Right cardiac atrium (tissue), 5 donors: ENCODE measurements around the gene METTL22. TPM values are rescaled to one million over a fixed set of nuclear protein-coding genes. Genes with fewer than 3 reads are reported as not detected.
"Not testable (repeated sequence)": the region's sequence is repeated elsewhere in the genome, so short reads cannot be mapped to it uniquely, and the experiment has no call there.

Experiments used
- ATAC-seq, 2 donors: fragments of 200-7000 bp; cut with Tn5 transposase; one replicate each; pipeline versions ENCODE4 v1.8.0 to v1.9.1; 2020; ENCODE audit warnings: moderate library complexity in 2 of 2, mild to moderate bottlenecking in 1 of 2
- DNase-seq, 3 donors: peaks; one replicate each; pipeline ENCODE4 v3.0.0-alpha.2; 2020
- H3K27ac ChIP-seq: one replicate; pipeline ENCODE4 v1.5.1; 2013; ENCODE audit warnings: mild to moderate bottlenecking, low read length, control low read depth, moderate library complexity
- H3K27me3 ChIP-seq: one replicate; pipeline ENCODE4 v1.6.1; 2013; ENCODE audit not compliant: control insufficient read depth, insufficient read depth
- H3K4me1 ChIP-seq: one replicate; pipeline ENCODE4 v1.6.1; 2013; ENCODE audit warnings: low read length; ENCODE audit not compliant: control insufficient read depth, insufficient read depth
- H3K4me3 ChIP-seq: one replicate; pipeline ENCODE4 v1.5.1; 2013; ENCODE audit warnings: low read length, control low read depth
- H3K9me3 ChIP-seq: one replicate; pipeline ENCODE4 v1.6.1; 2013; ENCODE audit warnings: low read length; ENCODE audit not compliant: control insufficient read depth
- WGBS: extraction: QIAGEN DNeasy Blood & Tissue Kit; methylation state at CpG from one replicate; pipeline ENCODE4 v1.1.7; 2013; 5-methylcytosine and 5-hydroxymethylcytosine counted together
- intact Hi-C, 4 donors: fragments of 100-400 bp; cut with DNase I; formaldehyde crosslinking; loops; one replicate each; pipeline versions ENCODE4 v1.11.0 to v1.14.0; 2022 to 2023
- polyA plus RNA-seq: library from polyadenylated mRNA; stranded (reverse); fragments of 200-250 nt; gene quantifications from one replicate; pipeline ENCODE4 v1.2.3, GENCODE V29; 2013
- total RNA-seq, 4 donors: library from RNA; stranded (reverse); fragmentation: NEBNext Ultra II Directional; extraction: Animal tissue kit (Norgen Biotek cat#: 25700); gene quantifications; one replicate each; pipeline ENCODE4 v1.2.1, GENCODE V29; 2021
- donor health status: healthy with polysubstance abuse.
- donor health status: DM: no; HTN: yes; CAD: no.
- donor health status: DM: no; HTN: no; CAD: no.
- donor health status: DM: no; HTN: yes; CAD: no; lungs with severe emphysema.
- donor health status: DM: yes; HTN: yes; CAD: no.

METTL22 gene
- total and polyA plus RNA-seq, 5 donors = 26.9 to 37.3 (median 30.0) TPM

GRCh38 chr16:8651958-8652357, 30.5 kb downstream of the METTL22 start:
- ATAC-seq = peak in 1 of 2 donors; percentile 36
- intact Hi-C loops = loop anchor here in 1 of 4 donors (10.0 kb wide), 1 partner anchor 233 kb away; the partner anchor contains the start of gene LITAFD

GRCh38 chr16:8655184-8655717, 33.8 kb downstream of the METTL22 start:
- no peak overlapping the region for H3K27ac ChIP-seq
- H3K4me3 ChIP-seq = no peak overlapping the region
- no peaks in the 10 kb centered on the region for H3K27me3 ChIP-seq
- DNase-seq = no peak
- no peaks in the 10 kb centered on the region for H3K4me1 ChIP-seq
- intact Hi-C loops = loop anchor here in 3 of 4 donors (5.0 to 10.0 kb wide), 4 partner anchors 88 to 230 kb away; partner anchors contain the start of gene LITAFD (in 2 of the 3)
- H3K9me3 ChIP-seq = no peaks in the 10 kb centered on the region
- 77% methylated on average over 1 of the region's 1 CpG for WGBS
- no peak for ATAC-seq

More at GRCh38 chr16:8651958-8652357, 30.5 kb downstream of the METTL22 start:
- H3K27ac ChIP-seq, H3K27me3 ChIP-seq, H3K9me3 ChIP-seq, DNase-seq, H3K4me1 ChIP-seq, H3K4me3 ChIP-seq: not testable (repeated sequence)
- WGBS = 53% methylated on average over 7 of the region's 7 CpGs

- ATAC-seq = no peak
- 49% methylated on average over 3 of the region's 3 CpGs for WGBS
- intact Hi-C loops = loop anchor here in 3 of 4 donors (5.0 to 10.0 kb wide), 4 partner anchors 89 to 228 kb away; partner anchors contain the start of gene LITAFD (in 2 of the 3)
- no peak for DNase-seq
- no peaks in the 10 kb centered on the region for H3K27me3 ChIP-seq
- H3K9me3 ChIP-seq = no peaks in the 10 kb centered on the region
- H3K4me1 ChIP-seq = no peaks in the 10 kb centered on the region
- H3K27ac ChIP-seq = no peak overlapping the region
- no peak overlapping the region for H3K4me3 ChIP-seq
These were observed 34.9 kb downstream of the METTL22 start for GRCh38 chr16:8656376-8656775.

- intact Hi-C loops = loop anchor here in 3 of 4 donors (2.0 to 10.0 kb wide), 4 partner anchors 131 to 220 kb away; partner anchors contain the start of genes PMM2 (in 1 of the 3) and TMEM186 (in 1 of the 3)
- ATAC-seq (peak; percentile 86 to 87), DNase-seq (peak; percentile 57 to 90 (median 71))
- WGBS = 20% methylated on average over 13 of the region's 13 CpGs
- no peaks in the 10 kb centered on the region for H3K4me1 ChIP-seq
- H3K9me3 ChIP-seq = no peaks in the 10 kb centered on the region
- H3K27me3 ChIP-seq = no peaks in the 10 kb centered on the region
- no peak overlapping the region for H3K27ac ChIP-seq
- H3K4me3 ChIP-seq = no peak overlapping the region
These were observed 39.4 kb downstream of the METTL22 start for GRCh38 chr16:8660841-8661301.

GRCh38 chr16:8661703-8662102, 40.2 kb downstream of the METTL22 start:
- 83% methylated on average over 5 of the region's 5 CpGs for WGBS
- no peak overlapping the region for H3K27ac ChIP-seq
- no peak for ATAC-seq
- no peaks in the 10 kb centered on the region for H3K27me3 ChIP-seq
- no peaks in the 10 kb centered on the region for H3K4me1 ChIP-seq
- no peak for DNase-seq
- intact Hi-C loops = loop anchor here in 3 of 4 donors (2.0 to 10.0 kb wide), 4 partner anchors 131 to 219 kb away; partner anchors contain the start of genes PMM2 (in 1 of the 3) and TMEM186 (in 1 of the 3)
- no peak overlapping the region for H3K4me3 ChIP-seq
- no peaks in the 10 kb centered on the region for H3K9me3 ChIP-seq

- no peak overlapping the region for H3K4me3 ChIP-seq
- no peak for ATAC-seq
- no peak overlapping the region for H3K27ac ChIP-seq
- intact Hi-C loops = loop anchor here in 3 of 4 donors (5.0 to 10.0 kb wide), 3 partner anchors 129 to 211 kb away; partner anchors contain the start of genes PMM2 (in 1 of the 3) and TMEM186 (in 1 of the 3)
- WGBS = 75% methylated on average over 9 of the region's 9 CpGs
- no peaks in the 10 kb centered on the region for H3K9me3 ChIP-seq
- DNase-seq = no peak
- H3K27me3 ChIP-seq = no peaks in the 10 kb centered on the region
- no peaks in the 10 kb centered on the region for H3K4me1 ChIP-seq
These were observed 41.9 kb downstream of the METTL22 start for GRCh38 chr16:8663192-8664089.

- 81% methylated on average over 6 of the region's 6 CpGs for WGBS
- no peak overlapping the region for H3K4me3 ChIP-seq
- DNase-seq (no peak), ATAC-seq (no peak)
- H3K27me3 ChIP-seq = no peaks in the 10 kb centered on the region
- no peaks in the 10 kb centered on the region for H3K4me1 ChIP-seq
- intact Hi-C loops = loop anchor here in 1 of 4 donors (10.0 kb wide), 1 partner anchor 209 kb away; no protein-coding TSS in a partner anchor
- no peak overlapping the region for H3K27ac ChIP-seq
- no peaks in the 10 kb centered on the region for H3K9me3 ChIP-seq
These were observed 44.0 kb downstream of the METTL22 start for GRCh38 chr16:8665529-8665928.

- intact Hi-C loops = loop anchor here in 1 of 4 donors (10.0 kb wide), 1 partner anchor 207 kb away; no protein-coding TSS in a partner anchor
- no peak overlapping the region for H3K27ac ChIP-seq
- no peak overlapping the region for H3K4me3 ChIP-seq
- H3K27me3 ChIP-seq = no peaks in the 10 kb centered on the region
- no peak for DNase-seq
- ATAC-seq = no peak
- no peaks in the 10 kb centered on the region for H3K4me1 ChIP-seq
- no peaks in the 10 kb centered on the region for H3K9me3 ChIP-seq
- 91% methylated on average over 3 of the region's 3 CpGs for WGBS
These were observed 46.0 kb downstream of the METTL22 start for GRCh38 chr16:8667492-8667891.

GRCh38 chr16:8668113-8668512, 46.6 kb downstream of the METTL22 start:
- Histone ChIP-seq H3K9me3 (no peaks in the 10 kb centered on the region), H3K4me1 (no peaks in the 10 kb centered on the region), H3K4me3 (no peak overlapping the region), H3K27me3 (no peaks in the 10 kb centered on the region), H3K27ac (no peak overlapping the region)
- ATAC-seq (no peak), DNase-seq (no peak)
- intact Hi-C loops = loop anchor here in 1 of 4 donors (10.0 kb wide), 1 partner anchor 207 kb away; no protein-coding TSS in a partner anchor
- 86% methylated on average over 5 of the region's 5 CpGs for WGBS

- Histone ChIP-seq H3K27me3 (no peaks in the 10 kb centered on the region), H3K4me1 (no peaks in the 10 kb centered on the region), H3K9me3 (no peaks in the 10 kb centered on the region), H3K27ac (no peak overlapping the region), H3K4me3 (no peak overlapping the region)
- intact Hi-C loops = loop anchor here in 1 of 4 donors (10.0 kb wide), 1 partner anchor 205 kb away; no protein-coding TSS in a partner anchor
- 94% methylated on average over 1 of the region's 1 CpG for WGBS
- no peak for DNase-seq
- no peak for ATAC-seq
These were observed 48.0 kb downstream of the METTL22 start for GRCh38 chr16:8669481-8669880.
